ENCODE results near the gene TYROBP. TPM values are rescaled to one million over a fixed set of nuclear protein-coding genes. Genes with fewer than 3 reads are reported as not detected.

TYROBP gene
- total RNA-seq, 2 experiments from 2014 or later, result not detected

DNA sequence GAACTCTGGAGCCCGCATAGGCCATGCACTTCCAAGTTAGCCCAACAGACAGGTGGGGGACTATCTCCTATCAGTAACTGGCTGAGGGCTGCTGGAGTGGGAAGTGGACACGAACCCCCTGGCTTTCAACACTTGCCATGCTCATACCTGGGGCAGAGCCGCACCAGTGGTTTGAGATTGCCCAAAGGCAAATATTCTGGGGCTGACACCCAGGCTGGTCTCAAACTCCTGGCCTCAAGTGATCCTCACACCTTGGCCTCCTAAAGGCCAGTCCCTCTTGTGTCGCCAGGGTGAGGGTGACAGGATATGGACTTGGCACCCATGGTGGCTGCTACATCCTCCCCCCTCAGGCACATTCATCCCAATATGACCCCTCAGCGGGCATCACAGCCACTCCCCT is 20.9 kb downstream of the TYROBP start:
- Mint-ChIP-seq H3K9me3 (ENCODE audit: low read depth) (no peaks in the 10 kb centered on the region), H3K27me3 (no peaks in the 10 kb centered on the region), H3K4me1 (no peaks in the 10 kb centered on the region), H3K27ac (no peak overlapping the region), H3K4me3 (no peak overlapping the region), H3K36me3 (ENCODE audit: low read depth) (peaks cover 47% of the 10 kb centered on the region)
- no peak for DNase-seq
- ATAC-seq, result no peak
- ChIA-PET POLR2A (no interaction called here), CTCF (interaction anchor here (0.7 kb wide), 1 partner anchor 150 kb away, joined by 3 read pairs; no protein-coding TSS in a partner anchor)
- intact Hi-C loops (cut with DNase I, micrococcal nuclease), result no loop called here

- CTCF ChIA-PET, result interaction anchor here (0.8 to 1.0 kb wide), 2 partner anchors 23 to 46 kb away, joined by 3 read pairs; no protein-coding TSS in a partner anchor
- no peak overlapping the region for H3K27ac Mint-ChIP-seq
- ATAC-seq (no peak), DNase-seq (no peak)
- no peaks in the 10 kb centered on the region for H3K4me1 Mint-ChIP-seq
- H3K4me3 Mint-ChIP-seq, result no peak overlapping the region
- POLR2A ChIA-PET, result no interaction called here
- no peaks in the 10 kb centered on the region for H3K27me3 Mint-ChIP-seq
- H3K36me3 Mint-ChIP-seq (ENCODE audit: low read depth), result peaks cover 41% of the 10 kb centered on the region
- H3K9me3 Mint-ChIP-seq (ENCODE audit: low read depth), result no peaks in the 10 kb centered on the region
- intact Hi-C loops (cut with DNase I, micrococcal nuclease), result no loop called here
Measured at GRCh38 chr19:35885904-35886303, 22.2 kb downstream of the TYROBP start.

DNA sequence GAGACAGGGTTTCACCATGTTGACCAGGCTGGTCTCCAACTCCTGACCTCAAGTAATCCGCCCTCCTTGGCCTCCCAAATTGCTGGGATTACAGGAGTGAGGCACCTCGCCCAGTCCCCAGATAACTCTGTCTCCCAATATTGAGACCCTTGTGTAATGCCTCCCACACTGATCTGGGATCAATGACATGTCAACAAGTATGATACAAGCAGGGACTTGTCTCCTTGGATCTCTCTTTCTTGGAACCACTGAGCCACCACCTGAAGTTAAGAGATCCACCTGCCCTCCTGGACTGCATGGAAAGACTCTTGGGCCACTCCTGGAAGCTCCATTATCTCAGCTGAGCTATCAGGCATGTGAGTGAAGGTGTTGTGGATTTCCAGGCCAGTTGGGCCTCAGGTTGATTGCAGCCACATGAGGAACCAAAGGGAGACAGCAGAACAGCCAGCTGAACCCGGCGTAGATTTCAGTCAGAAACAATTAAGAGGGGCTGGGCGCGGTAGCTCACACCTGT is 22.8 kb downstream of the TYROBP start:
- peaks cover 36% of the 10 kb centered on the region for H3K36me3 Mint-ChIP-seq (ENCODE audit: low read depth)
- H3K27me3 Mint-ChIP-seq, result no peaks in the 10 kb centered on the region
- intact Hi-C loops (cut with DNase I, micrococcal nuclease), result no loop called here
- no peak overlapping the region for H3K4me3 Mint-ChIP-seq
- DNase-seq (no peak), ATAC-seq (no peak)
- ChIA-PET CTCF (interaction anchor here (0.8 to 1.0 kb wide), 2 partner anchors 24 to 47 kb away, joined by 3 read pairs; no protein-coding TSS in a partner anchor), POLR2A (no interaction called here)
- H3K9me3 Mint-ChIP-seq (ENCODE audit: low read depth), result no peaks in the 10 kb centered on the region
- H3K27ac Mint-ChIP-seq, result no peak overlapping the region
- no peaks in the 10 kb centered on the region for H3K4me1 Mint-ChIP-seq

DNA sequence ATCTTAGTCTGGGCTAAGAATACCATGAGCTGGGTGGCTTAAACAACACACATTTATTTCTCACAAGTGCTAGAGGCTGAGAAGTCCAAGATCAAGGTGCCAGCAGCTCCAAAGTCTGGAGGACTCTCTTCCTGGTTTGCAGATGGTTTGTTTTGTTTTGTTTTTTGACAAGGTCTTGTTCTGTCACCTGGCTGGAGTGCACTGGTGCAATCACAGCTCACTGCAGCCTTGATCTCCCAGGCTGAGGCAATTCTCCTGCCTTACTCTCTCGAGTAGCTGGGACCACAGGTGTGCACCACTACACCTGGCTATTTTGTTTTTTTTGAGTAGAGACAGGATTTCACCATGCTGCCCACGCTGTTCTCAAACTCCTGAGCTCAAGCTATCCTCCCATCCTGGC is 24.2 kb downstream of the TYROBP start:
- ChIA-PET POLR2A (interaction anchor here (0.6 to 1.2 kb wide), 2 partner anchors 47 to 168 kb away, joined by 3 to 4 read pairs; no protein-coding TSS in a partner anchor), CTCF (interaction anchor here (0.6 to 5.5 kb wide), 8 partner anchors 9 to 75 kb away, joined by 3 to 52 read pairs (median 3); no protein-coding TSS in a partner anchor)
- H3K27me3 Mint-ChIP-seq, result peaks cover 7% of the 10 kb centered on the region
- H3K4me3 Mint-ChIP-seq, result no peak overlapping the region
- H3K9me3 Mint-ChIP-seq (ENCODE audit: low read depth), result no peaks in the 10 kb centered on the region
- DNase-seq (no peak), ATAC-seq (peak; percentile 10)
- no peak overlapping the region for H3K27ac Mint-ChIP-seq
- peaks cover 25% of the 10 kb centered on the region for H3K36me3 Mint-ChIP-seq (ENCODE audit: low read depth)
- intact Hi-C loops (cut with DNase I, micrococcal nuclease), result loop anchor here in 1 of 2 experiments (5.0 kb wide), 1 partner anchor 192 kb away; no protein-coding TSS in a partner anchor
- peaks cover 2% of the 10 kb centered on the region for H3K4me1 Mint-ChIP-seq

DNA sequence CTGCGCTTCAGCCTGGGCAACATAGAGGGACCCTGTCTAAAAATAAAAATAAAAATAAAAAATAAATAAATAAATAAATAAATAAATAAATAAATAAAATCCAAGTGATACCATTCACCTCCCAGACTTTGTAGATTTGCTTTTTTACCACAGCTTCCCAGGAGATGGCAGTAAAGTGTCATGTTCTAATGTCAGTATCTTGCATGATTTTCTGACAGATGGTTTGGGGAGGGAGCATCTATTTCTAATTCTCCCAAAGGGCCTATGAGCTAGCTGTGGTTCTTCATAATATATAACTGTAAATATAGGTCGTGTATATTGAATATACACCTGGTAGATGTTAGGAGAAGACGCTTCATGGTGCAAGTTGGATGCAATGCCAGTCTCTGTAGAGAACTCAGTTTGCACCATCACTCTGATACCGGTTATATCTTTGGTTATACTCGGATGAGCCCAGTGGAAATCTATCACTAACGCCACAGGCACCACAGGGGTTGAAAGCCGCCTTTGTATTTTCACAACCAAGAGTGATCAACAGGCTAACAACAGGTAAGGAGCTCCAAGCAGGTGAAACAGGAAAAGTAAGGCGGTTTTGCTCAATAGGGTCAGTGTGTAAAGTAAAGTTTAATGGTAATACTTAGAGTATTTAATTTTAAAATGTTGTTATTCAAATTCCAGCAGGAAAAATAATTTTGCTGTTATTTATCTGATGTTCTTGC is 25.8 kb downstream of the TYROBP start:
- Mint-ChIP-seq H3K9me3 (ENCODE audit: low read depth) (no peaks in the 10 kb centered on the region), H3K4me1 (peaks cover 2% of the 10 kb centered on the region), H3K36me3 (ENCODE audit: low read depth) (peaks cover 11% of the 10 kb centered on the region), H3K4me3 (no peak overlapping the region), H3K27me3 (peaks cover 12% of the 10 kb centered on the region), H3K27ac (no peak overlapping the region)
- CTCF ChIA-PET, result interaction anchor here (0.6 to 5.5 kb wide), 8 partner anchors 16 to 177 kb away, joined by 3 to 52 read pairs (median 3); no protein-coding TSS in a partner anchor
- ATAC-seq (peak; percentile 53), DNase-seq (peak; percentile 35)
- POLR2A ChIA-PET, result no interaction called here
- intact Hi-C loops (cut with DNase I, micrococcal nuclease), result loop anchor here (1.0 to 5.0 kb wide), 3 partner anchors 17 to 190 kb away; no protein-coding TSS in a partner anchor

GRCh38 chr19:35879770-35880317 is 28.3 kb downstream of the TYROBP start:
- H3K9me3 Mint-ChIP-seq (ENCODE audit: low read depth), result no peaks in the 10 kb centered on the region
- POLR2A ChIA-PET, result interaction anchor here (0.5 to 1.1 kb wide), 3 partner anchors 10 to 335 kb away, joined by 3 to 10 read pairs (median 4); partner anchors contain the start of genes KIRREL2 and ZNF146

DNA sequence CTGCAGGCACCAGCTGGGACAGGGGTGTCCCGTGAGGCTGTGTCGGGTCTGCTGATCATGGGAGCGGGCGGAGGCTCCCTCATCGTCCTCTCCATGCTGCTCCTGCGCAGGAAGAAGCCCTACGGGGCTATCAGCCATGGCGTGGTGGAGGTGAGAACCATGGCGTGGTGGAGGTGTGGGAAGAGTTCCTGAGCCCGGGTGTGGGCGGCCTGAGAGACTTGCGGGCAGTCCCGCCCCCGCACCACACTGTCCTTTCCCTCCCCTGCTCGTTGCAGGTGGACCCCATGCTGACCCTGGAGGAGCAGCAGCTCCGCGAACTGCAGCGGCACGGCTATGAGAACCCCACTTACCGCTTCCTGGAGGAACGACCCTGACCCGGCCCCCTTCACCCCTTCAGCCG is 29.0 kb downstream of the TYROBP start:
- DNase-seq, result no peak
- peaks cover 16% of the 10 kb centered on the region for H3K27me3 Mint-ChIP-seq
- no peak overlapping the region for H3K27ac Mint-ChIP-seq
- H3K4me1 Mint-ChIP-seq, result peaks cover 2% of the 10 kb centered on the region
- no peak overlapping the region for H3K4me3 Mint-ChIP-seq
- POLR2A ChIA-PET, result interaction anchor here (1.0 to 1.1 kb wide), 2 partner anchors 9 to 23 kb away, joined by 3 to 4 read pairs; partner anchors contain the start of gene KIRREL2
- ATAC-seq, result no peak
- intact Hi-C loops (cut with DNase I, micrococcal nuclease), result loop anchor here in 1 of 2 experiments (1.0 kb wide), 2 partner anchors 10 to 51 kb away; no protein-coding TSS in a partner anchor
- no peaks in the 10 kb centered on the region for H3K36me3 Mint-ChIP-seq (ENCODE audit: low read depth)
- CTCF ChIA-PET, result interaction anchor here (0.5 to 5.5 kb wide), 2 partner anchors 54 to 215 kb away, joined by 3 to 52 read pairs; no protein-coding TSS in a partner anchor
- no peaks in the 10 kb centered on the region for H3K9me3 Mint-ChIP-seq (ENCODE audit: low read depth)

More at GRCh38 chr19:35879770-35880317, 28.3 kb downstream of the TYROBP start:
- no peak overlapping the region for H3K4me3 Mint-ChIP-seq
- intact Hi-C loops (cut with DNase I, micrococcal nuclease), result loop anchor here in 1 of 2 experiments (1.0 to 5.0 kb wide), 3 partner anchors 11 to 188 kb away; no protein-coding TSS in a partner anchor
- peak; percentile 93 for DNase-seq
- no peaks in the 10 kb centered on the region for H3K36me3 Mint-ChIP-seq (ENCODE audit: low read depth)
- CTCF ChIA-PET, result interaction anchor here (0.7 to 5.5 kb wide), 5 partner anchors 11 to 129 kb away, joined by 3 to 52 read pairs (median 3); no protein-coding TSS in a partner anchor
- H3K27ac Mint-ChIP-seq, result no peak overlapping the region
- H3K27me3 Mint-ChIP-seq, result peaks cover 16% of the 10 kb centered on the region
- ATAC-seq, result peak; percentile 73
- H3K4me1 Mint-ChIP-seq, result peaks cover 2% of the 10 kb centered on the region

GRCh38 chr19:35874392-35874930 is 33.6 kb downstream of the TYROBP start:
- intact Hi-C loops (cut with DNase I, micrococcal nuclease), result loop anchor here in 1 of 2 experiments (5.0 kb wide), 1 partner anchor 182 kb away; no protein-coding TSS in a partner anchor
- Mint-ChIP-seq H3K9me3 (ENCODE audit: low read depth) (no peaks in the 10 kb centered on the region), H3K27me3 (peaks cover 22% of the 10 kb centered on the region), H3K27ac (no peak overlapping the region), H3K4me1 (peaks cover 7% of the 10 kb centered on the region), H3K36me3 (ENCODE audit: low read depth) (no peaks in the 10 kb centered on the region), H3K4me3 (no peak overlapping the region)
- ChIA-PET CTCF (no interaction called here), POLR2A (no interaction called here)
- DNase-seq, result no peak
- no peak for ATAC-seq

DNA sequence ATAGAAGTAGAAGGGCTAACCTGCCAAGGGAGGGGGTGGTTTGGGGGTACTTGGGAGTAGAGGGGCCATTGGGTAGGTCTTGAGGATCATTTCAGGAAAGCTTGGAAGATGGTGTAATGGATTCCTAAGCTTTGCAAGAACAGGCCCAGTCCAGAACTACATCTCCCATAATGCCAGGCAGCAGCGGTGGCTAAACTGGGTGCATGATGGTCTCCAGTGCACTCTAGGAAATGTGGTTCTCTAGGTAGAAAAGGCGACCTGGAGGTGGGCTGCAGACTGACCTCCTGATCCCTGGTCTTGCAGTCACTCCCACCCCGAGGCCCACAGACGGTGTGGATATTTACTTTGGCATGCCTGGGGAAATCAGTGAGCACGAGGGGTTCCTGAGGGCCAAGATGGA is 35.9 kb downstream of the TYROBP start:
- Mint-ChIP-seq H3K4me1 (peaks cover 14% of the 10 kb centered on the region), H3K27me3 (peaks cover 26% of the 10 kb centered on the region), H3K36me3 (ENCODE audit: low read depth) (no peaks in the 10 kb centered on the region), H3K9me3 (ENCODE audit: low read depth) (no peaks in the 10 kb centered on the region), H3K4me3 (no peak overlapping the region), H3K27ac (no peak overlapping the region)
- intact Hi-C loops (cut with DNase I, micrococcal nuclease), result loop anchor here in 1 of 2 experiments (5.0 kb wide), 1 partner anchor 180 kb away; no protein-coding TSS in a partner anchor
- ChIA-PET POLR2A (no interaction called here), CTCF (no interaction called here)
- ATAC-seq (no peak), DNase-seq (no peak)

DNA sequence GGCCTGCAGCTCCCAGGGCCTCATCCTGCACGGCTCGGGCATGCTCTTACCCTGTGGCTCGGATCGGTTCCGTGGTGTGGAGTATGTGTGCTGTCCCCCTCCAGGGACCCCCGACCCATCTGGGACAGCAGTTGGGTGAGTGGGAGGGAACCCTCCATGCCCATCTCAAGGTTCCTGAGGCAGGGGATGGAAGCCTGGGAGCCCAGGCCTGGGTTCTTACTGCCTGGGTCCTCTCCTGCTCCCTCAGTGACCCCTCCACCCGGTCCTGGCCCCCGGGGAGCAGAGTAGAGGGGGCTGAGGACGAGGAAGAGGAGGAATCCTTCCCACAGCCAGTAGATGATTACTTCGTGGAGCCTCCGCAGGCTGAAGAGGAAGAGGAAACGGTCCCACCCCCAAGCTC is 36.5 kb downstream of the TYROBP start:
- ChIA-PET CTCF (no interaction called here), POLR2A (no interaction called here)
- Mint-ChIP-seq H3K36me3 (ENCODE audit: low read depth) (no peaks in the 10 kb centered on the region), H3K27ac (no peak overlapping the region), H3K27me3 (peaks cover 27% of the 10 kb centered on the region), H3K4me3 (no peak overlapping the region), H3K4me1 (peaks cover 14% of the 10 kb centered on the region), H3K9me3 (ENCODE audit: low read depth) (no peaks in the 10 kb centered on the region)
- no peak for DNase-seq
- intact Hi-C loops (cut with DNase I, micrococcal nuclease), result loop anchor here in 1 of 2 experiments (5.0 kb wide), 1 partner anchor 179 kb away; no protein-coding TSS in a partner anchor
- no peak for ATAC-seq

DNA sequence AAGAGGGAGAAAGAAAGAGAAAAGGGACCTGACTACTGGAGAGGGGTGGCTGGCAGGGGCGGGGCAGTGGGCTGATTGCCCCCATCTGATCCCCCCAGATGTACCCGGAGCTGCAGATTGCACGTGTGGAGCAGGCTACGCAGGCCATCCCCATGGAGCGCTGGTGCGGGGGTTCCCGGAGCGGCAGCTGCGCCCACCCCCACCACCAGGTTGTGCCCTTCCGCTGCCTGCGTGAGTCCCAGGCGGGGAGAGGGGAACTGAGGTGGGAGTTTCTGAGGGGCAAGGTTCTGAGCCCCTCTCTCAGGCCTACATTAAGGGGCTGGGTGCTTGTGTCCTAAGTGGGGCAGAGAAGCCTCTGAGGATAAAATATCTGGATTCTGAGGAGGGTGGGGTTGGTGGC is 37.3 kb downstream of the TYROBP start:
- POLR2A ChIA-PET, result no interaction called here
- H3K4me1 Mint-ChIP-seq, result peaks cover 14% of the 10 kb centered on the region
- no peak for DNase-seq
- H3K4me3 Mint-ChIP-seq, result no peak overlapping the region
- H3K27me3 Mint-ChIP-seq, result peaks cover 28% of the 10 kb centered on the region
- intact Hi-C loops (cut with DNase I, micrococcal nuclease), result loop anchor here (1.0 to 5.0 kb wide), 2 partner anchors 178 to 184 kb away; partner anchors contain the start of genes THAP8 (in 1 of the 2) and WDR62 (in 1 of the 2)
- ATAC-seq, result no peak
- CTCF ChIA-PET, result interaction anchor here (1.3 kb wide), 1 partner anchor 34 kb away, joined by 3 read pairs; no protein-coding TSS in a partner anchor
- H3K27ac Mint-ChIP-seq, result no peak overlapping the region
- no peaks in the 10 kb centered on the region for H3K9me3 Mint-ChIP-seq (ENCODE audit: low read depth)
- H3K36me3 Mint-ChIP-seq (ENCODE audit: low read depth), result no peaks in the 10 kb centered on the region

Measured in activated CD4-positive, alpha-beta T cell treated with anti-CD3 and anti-CD28 coated beads for 36 hours (primary cell).